Measurements from ENCODE around the gene RABEP1. TPM values are rescaled to one million over a fixed set of nuclear protein-coding genes. Genes with fewer than 3 reads are reported as not detected.
"Not testable (repeated sequence)": the region's sequence is repeated elsewhere in the genome, so short reads cannot be mapped to it uniquely, and the experiment has no call there.

Gene RABEP1
- polyA plus RNA-seq, 1 donor from 2014 or later, result 67.0 TPM

DNA sequence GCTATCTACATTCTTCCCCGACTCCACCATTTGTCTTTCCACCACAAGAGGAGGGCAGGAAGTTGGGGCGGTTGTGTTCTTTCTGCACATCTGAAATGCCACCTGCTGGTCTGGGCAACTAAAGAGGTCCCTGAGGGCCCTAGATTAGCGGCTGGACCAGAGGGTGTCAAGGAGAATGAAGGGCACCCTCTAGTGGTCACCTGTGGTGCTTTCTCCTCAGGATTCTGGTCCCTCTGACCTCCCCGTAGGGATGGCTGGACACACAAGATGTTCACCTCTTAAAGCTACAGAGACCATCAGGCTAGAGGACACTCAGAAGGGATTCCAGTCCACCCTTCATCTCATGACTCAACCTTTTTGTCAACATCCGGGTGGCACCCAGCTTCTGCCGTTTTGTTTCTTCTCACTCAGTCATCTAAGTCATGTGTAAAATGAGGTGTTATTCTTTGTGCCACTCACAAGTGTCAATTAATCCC lies 44.5 kb upstream of the RABEP1 start:
- Histone ChIP-seq H3K36me3 (ENCODE audit: insufficient read depth, low read length) (no peaks in the 10 kb centered on the region), H3K4me2 (ENCODE audit: low read length) (no peak overlapping the region), H3K9me3 (ENCODE audit: low read length) (no peaks in the 10 kb centered on the region), H3K9ac (ENCODE audit: low read length) (no peak overlapping the region), H4K20me1 (ENCODE audit: insufficient read depth) (no peaks in the 10 kb centered on the region), H3K4me3 (ENCODE audit: low read length) (no peak overlapping the region), H3K27ac (ENCODE audit: low read length) (no peak overlapping the region), H3F3A (ENCODE audit: insufficient read depth, low read length, poor library complexity, severe bottlenecking) (no peaks in the 10 kb centered on the region), H3K79me2 (replicated peaks; ENCODE audit: insufficient read depth, low read length) (no peaks in the 10 kb centered on the region), H3K27me3 (ENCODE audit: insufficient read depth, low read depth, low read length) (no peaks in the 10 kb centered on the region), H3K9me2 (ENCODE audit: insufficient read depth, low read length) (no peaks in the 10 kb centered on the region), H2AFZ (ENCODE audit: low read depth, low read length) (no peak overlapping the region)
- TF ChIP-seq TAF1 (IDR thresholded peaks at IDR 0.05; ENCODE audit: low read depth), result no peak
- TF ChIP-seq, protein P1, sequence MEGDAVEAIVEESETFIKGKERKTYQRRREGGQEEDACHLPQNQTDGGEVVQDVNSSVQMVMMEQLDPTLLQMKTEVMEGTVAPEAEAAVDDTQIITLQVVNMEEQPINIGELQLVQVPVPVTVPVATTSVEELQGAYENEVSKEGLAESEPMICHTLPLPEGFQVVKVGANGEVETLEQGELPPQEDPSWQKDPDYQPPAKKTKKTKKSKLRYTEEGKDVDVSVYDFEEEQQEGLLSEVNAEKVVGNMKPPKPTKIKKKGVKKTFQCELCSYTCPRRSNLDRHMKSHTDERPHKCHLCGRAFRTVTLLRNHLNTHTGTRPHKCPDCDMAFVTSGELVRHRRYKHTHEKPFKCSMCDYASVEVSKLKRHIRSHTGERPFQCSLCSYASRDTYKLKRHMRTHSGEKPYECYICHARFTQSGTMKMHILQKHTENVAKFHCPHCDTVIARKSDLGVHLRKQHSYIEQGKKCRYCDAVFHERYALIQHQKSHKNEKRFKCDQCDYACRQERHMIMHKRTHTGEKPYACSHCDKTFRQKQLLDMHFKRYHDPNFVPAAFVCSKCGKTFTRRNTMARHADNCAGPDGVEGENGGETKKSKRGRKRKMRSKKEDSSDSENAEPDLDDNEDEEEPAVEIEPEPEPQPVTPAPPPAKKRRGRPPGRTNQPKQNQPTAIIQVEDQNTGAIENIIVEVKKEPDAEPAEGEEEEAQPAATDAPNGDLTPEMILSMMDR (IDR thresholded peaks at IDR 0.05; ENCODE audit: poor library complexity, severe bottlenecking), result no peak
- TF ChIP-seq POLR2AphosphoS5 (IDR thresholded peaks at IDR 0.05), result no peak
- TF ChIP-seq MXI1 (conservative IDR thresholded peaks at IDR 0.05; ENCODE audit: poor library complexity, severe bottlenecking), result no peak
- TF ChIP-seq, protein P2, sequence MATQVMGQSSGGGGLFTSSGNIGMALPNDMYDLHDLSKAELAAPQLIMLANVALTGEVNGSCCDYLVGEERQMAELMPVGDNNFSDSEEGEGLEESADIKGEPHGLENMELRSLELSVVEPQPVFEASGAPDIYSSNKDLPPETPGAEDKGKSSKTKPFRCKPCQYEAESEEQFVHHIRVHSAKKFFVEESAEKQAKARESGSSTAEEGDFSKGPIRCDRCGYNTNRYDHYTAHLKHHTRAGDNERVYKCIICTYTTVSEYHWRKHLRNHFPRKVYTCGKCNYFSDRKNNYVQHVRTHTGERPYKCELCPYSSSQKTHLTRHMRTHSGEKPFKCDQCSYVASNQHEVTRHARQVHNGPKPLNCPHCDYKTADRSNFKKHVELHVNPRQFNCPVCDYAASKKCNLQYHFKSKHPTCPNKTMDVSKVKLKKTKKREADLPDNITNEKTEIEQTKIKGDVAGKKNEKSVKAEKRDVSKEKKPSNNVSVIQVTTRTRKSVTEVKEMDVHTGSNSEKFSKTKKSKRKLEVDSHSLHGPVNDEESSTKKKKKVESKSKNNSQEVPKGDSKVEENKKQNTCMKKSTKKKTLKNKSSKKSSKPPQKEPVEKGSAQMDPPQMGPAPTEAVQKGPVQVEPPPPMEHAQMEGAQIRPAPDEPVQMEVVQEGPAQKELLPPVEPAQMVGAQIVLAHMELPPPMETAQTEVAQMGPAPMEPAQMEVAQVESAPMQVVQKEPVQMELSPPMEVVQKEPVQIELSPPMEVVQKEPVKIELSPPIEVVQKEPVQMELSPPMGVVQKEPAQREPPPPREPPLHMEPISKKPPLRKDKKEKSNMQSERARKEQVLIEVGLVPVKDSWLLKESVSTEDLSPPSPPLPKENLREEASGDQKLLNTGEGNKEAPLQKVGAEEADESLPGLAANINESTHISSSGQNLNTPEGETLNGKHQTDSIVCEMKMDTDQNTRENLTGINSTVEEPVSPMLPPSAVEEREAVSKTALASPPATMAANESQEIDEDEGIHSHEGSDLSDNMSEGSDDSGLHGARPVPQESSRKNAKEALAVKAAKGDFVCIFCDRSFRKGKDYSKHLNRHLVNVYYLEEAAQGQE (IDR thresholded peaks at IDR 0.05; ENCODE audit: borderline replicate concordance), result no peak
- no peak for TF ChIP-seq SMC3 (conservative IDR thresholded peaks at IDR 0.05; ENCODE audit: poor library complexity)
- no peak for TF ChIP-seq EP300 (conservative IDR thresholded peaks at IDR 0.05; ENCODE audit: poor library complexity, severe bottlenecking)
- no peak for TF ChIP-seq RAD21 (conservative IDR thresholded peaks at IDR 0.05)
- no peak for TF ChIP-seq EZH2 (IDR thresholded peaks at IDR 0.05; ENCODE audit: borderline replicate concordance, insufficient read depth, low read length, poor library complexity, severe bottlenecking)

DNA sequence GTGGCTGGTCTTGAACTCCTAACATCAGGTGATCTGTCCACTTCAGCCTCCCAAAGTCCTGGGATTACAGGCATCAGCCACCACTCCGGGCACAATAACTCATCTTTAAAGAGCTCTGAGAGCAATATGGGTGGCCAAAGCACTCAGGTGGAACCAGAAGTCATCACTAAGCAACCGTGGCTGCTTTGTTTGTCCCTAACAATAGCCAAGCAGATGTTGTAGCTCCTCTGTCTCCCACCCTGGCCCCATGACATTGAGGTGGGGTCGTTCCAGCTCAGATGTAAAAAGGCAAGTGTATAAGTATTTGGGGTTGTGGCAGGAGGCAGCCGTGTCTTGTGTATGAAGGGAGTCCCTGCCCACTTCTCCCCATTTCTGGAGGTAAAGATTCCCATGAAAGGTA lies 43.8 kb upstream of the RABEP1 start:
- no peaks in the 10 kb centered on the region for H3K36me3 ChIP-seq (ENCODE audit: insufficient read depth, low read length)
- TF ChIP-seq, protein P2 (IDR thresholded peaks at IDR 0.05; ENCODE audit: borderline replicate concordance), result no peak
- TF ChIP-seq SMC3 (conservative IDR thresholded peaks at IDR 0.05; ENCODE audit: poor library complexity), result no peak
- TF ChIP-seq EP300 (conservative IDR thresholded peaks at IDR 0.05; ENCODE audit: poor library complexity, severe bottlenecking), result no peak
- TF ChIP-seq TAF1 (IDR thresholded peaks at IDR 0.05; ENCODE audit: low read depth), result no peak
- TF ChIP-seq EZH2 (IDR thresholded peaks at IDR 0.05; ENCODE audit: borderline replicate concordance, insufficient read depth, low read length, poor library complexity, severe bottlenecking), result no peak
- TF ChIP-seq, protein P1 (IDR thresholded peaks at IDR 0.05; ENCODE audit: poor library complexity, severe bottlenecking), result no peak
- TF ChIP-seq POLR2AphosphoS5 (IDR thresholded peaks at IDR 0.05), result no peak
- no peak for TF ChIP-seq RAD21 (conservative IDR thresholded peaks at IDR 0.05)
- no peak for TF ChIP-seq MXI1 (conservative IDR thresholded peaks at IDR 0.05; ENCODE audit: poor library complexity, severe bottlenecking)
- no peak overlapping the region for H3K27ac ChIP-seq (ENCODE audit: low read length)
- H3K9me2 ChIP-seq (ENCODE audit: insufficient read depth, low read length), result no peaks in the 10 kb centered on the region
- H3K4me2 ChIP-seq (ENCODE audit: low read length), result no peak overlapping the region
- no peak overlapping the region for H3K4me3 ChIP-seq (ENCODE audit: low read length)
- no peaks in the 10 kb centered on the region for H3F3A ChIP-seq (ENCODE audit: insufficient read depth, low read length, poor library complexity, severe bottlenecking)
- no peaks in the 10 kb centered on the region for H3K27me3 ChIP-seq (ENCODE audit: insufficient read depth, low read depth, low read length)
- H4K20me1 ChIP-seq (ENCODE audit: insufficient read depth), result no peaks in the 10 kb centered on the region
- H3K9me3 ChIP-seq (ENCODE audit: low read length), result no peaks in the 10 kb centered on the region
- H3K9ac ChIP-seq (ENCODE audit: low read length), result no peak overlapping the region
- H3K79me2 ChIP-seq (replicated peaks; ENCODE audit: insufficient read depth, low read length), result no peaks in the 10 kb centered on the region
- no peak overlapping the region for H2AFZ ChIP-seq (ENCODE audit: low read depth, low read length)

DNA sequence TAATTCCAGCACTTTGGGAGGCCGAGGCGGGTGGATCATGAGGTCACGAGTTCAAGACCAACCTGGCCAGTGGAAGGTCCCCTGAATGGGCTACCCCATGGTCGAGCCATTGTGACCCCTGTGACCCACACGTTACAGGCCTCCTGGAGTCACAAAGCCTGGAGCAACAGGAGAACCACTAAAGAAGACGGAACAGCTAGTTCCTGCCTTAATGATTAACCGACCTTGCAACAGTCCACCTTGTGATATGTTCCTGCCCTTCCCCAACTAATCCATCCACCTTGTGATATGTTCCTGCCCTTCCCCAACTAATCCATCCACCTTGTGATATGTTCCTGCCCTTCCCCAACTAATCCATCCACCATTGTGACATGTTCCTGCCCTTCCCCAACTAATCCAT lies 42.3 kb upstream of the RABEP1 start:
- not testable (repeated sequence) for H3K4me3 ChIP-seq (ENCODE audit: low read length); H2AFZ ChIP-seq (ENCODE audit: low read depth, low read length); H3F3A ChIP-seq (ENCODE audit: insufficient read depth, low read length, poor library complexity, severe bottlenecking); H3K9me3 ChIP-seq (ENCODE audit: low read length); H4K20me1 ChIP-seq (ENCODE audit: insufficient read depth); H3K9me2 ChIP-seq (ENCODE audit: insufficient read depth, low read length); H3K9ac ChIP-seq (ENCODE audit: low read length); H3K4me2 ChIP-seq (ENCODE audit: low read length); H3K27ac ChIP-seq (ENCODE audit: low read length); H3K36me3 ChIP-seq (ENCODE audit: insufficient read depth, low read length); H3K79me2 ChIP-seq (replicated peaks; ENCODE audit: insufficient read depth, low read length); H3K27me3 ChIP-seq (ENCODE audit: insufficient read depth, low read depth, low read length)
